CD14-positive monocyte (primary cell): Measurements from ENCODE around the gene TMTC2. TPM values are rescaled to one million over a fixed set of nuclear protein-coding genes. Genes with fewer than 3 reads are reported as not detected.

ENCODE experiments used
- DNase-seq, 3 donors: peaks; one replicate each; pipeline ENCODE4 v3.0.0-alpha.2; 2011 to 2022
- H2AFZ ChIP-seq: 2 replicates; pipeline ENCODE4 v1.6.0; 2012; ENCODE audit warnings: mild to moderate bottlenecking, low read depth, low read length, inconsistent platforms; ENCODE audit not compliant: insufficient read depth, poor library complexity, severe bottlenecking
- H3K27ac ChIP-seq, 2 donors: 1 replicate in 1 of 2; 2 replicates in 1 of 2; pipeline ENCODE4 v1.5.1; 2012 to 2013; ENCODE audit warnings: low read length in 2 of 2, control low read depth in 1 of 2, inconsistent platforms in 1 of 2, low read depth in 1 of 2, mild to moderate bottlenecking in 1 of 2
- H3K27me3 ChIP-seq, 2 donors: one replicate each; pipeline versions ENCODE4 v1.6.0 to v1.6.1; 2011 to 2013; ENCODE audit warnings: low read length in 2 of 2; ENCODE audit not compliant: control insufficient read depth in 2 of 2, insufficient read depth in 2 of 2
- H3K36me3 ChIP-seq, 2 donors: replicated peaks in 1 of 2; 1 replicate in 1 of 2; 2 replicates in 1 of 2; pipeline versions ENCODE4 v1.5.1 to v1.6.1; 2012 to 2013; ENCODE audit warnings: low read length in 2 of 2, control low read depth in 1 of 2, inconsistent platforms in 1 of 2, mild to moderate bottlenecking in 1 of 2; ENCODE audit not compliant: insufficient read depth in 2 of 2, control insufficient read depth in 1 of 2
- H3K4me1 ChIP-seq, 2 donors: 1 replicate in 1 of 2; 2 replicates in 1 of 2; pipeline versions ENCODE4 v1.5.1 to v1.6.1; 2012 to 2013; ENCODE audit warnings: low read length in 2 of 2, control low read depth in 1 of 2, inconsistent platforms in 1 of 2, mild to moderate bottlenecking in 1 of 2, moderate library complexity in 1 of 2; ENCODE audit not compliant: insufficient read depth in 2 of 2, control insufficient read depth in 1 of 2
- H3K4me2 ChIP-seq: replicated peaks from 2 replicates; pipeline ENCODE3; 2012; ENCODE audit warnings: low read length, moderate library complexity, mild to moderate bottlenecking; ENCODE audit not compliant: poor library complexity, severe bottlenecking; ENCODE audit errors: extremely low read depth
- H3K4me3 ChIP-seq, 3 experiments: fragments of 200-600 bp in 1 of 3; sonication (generic) in 1 of 3; replicated peaks in 1 of 3; 1 replicate in 2 of 3; 2 replicates in 1 of 3; pipeline ENCODE4 v1.5.1; 2011 to 2013; ENCODE audit warnings: low read length in 3 of 3, mild to moderate bottlenecking in 3 of 3, control low read depth in 2 of 3, low read depth in 2 of 3, inconsistent platforms in 1 of 3, moderate library complexity in 1 of 3
- H3K79me2 ChIP-seq: 2 replicates; pipeline ENCODE4 v1.6.0; 2012; ENCODE audit warnings: mild to moderate bottlenecking, control low read depth, inconsistent platforms, low read length, moderate library complexity; ENCODE audit not compliant: insufficient read depth
- H3K9ac ChIP-seq: 2 replicates; pipeline ENCODE4 v1.6.0; 2017; ENCODE audit warnings: low read length, mild to moderate bottlenecking; ENCODE audit not compliant: insufficient read depth, poor library complexity, severe bottlenecking
- H3K9me3 ChIP-seq, 2 donors: replicated peaks in 1 of 2; 1 replicate in 1 of 2; 2 replicates in 1 of 2; pipeline versions ENCODE4 v1.5.1 to v1.6.1; 2012 to 2013; ENCODE audit warnings: low read length in 2 of 2, control low read depth in 1 of 2; ENCODE audit not compliant: control insufficient read depth in 1 of 2, insufficient read depth in 1 of 2
- H4K20me1 ChIP-seq: 2 replicates; pipeline ENCODE4 v1.6.0; 2012; ENCODE audit warnings: mild to moderate bottlenecking, low read length, control low read depth, moderate library complexity; ENCODE audit not compliant: insufficient read depth
- H3K27ac Mint-ChIP-seq, 7 donors: one replicate each; pipeline ENCODE4 v1.8.0; 2020; ENCODE audit warnings: mild to moderate bottlenecking in 7 of 7, mixed read lengths in 7 of 7, moderate library complexity in 6 of 7, inconsistent platforms in 2 of 7
- H3K27me3 Mint-ChIP-seq, 3 donors: one replicate each; pipeline ENCODE4 v1.8.0; 2021 to 2022; ENCODE audit warnings: low read depth in 3 of 3, mild to moderate bottlenecking in 3 of 3, mixed read lengths in 3 of 3, moderate library complexity in 3 of 3, inconsistent platforms in 1 of 3
- H3K36me3 Mint-ChIP-seq, 2 donors: one replicate each; pipeline ENCODE4 v1.8.0; 2020; ENCODE audit warnings: mixed read lengths in 2 of 2, inconsistent platforms in 1 of 2, mild to moderate bottlenecking in 1 of 2
- H3K4me1 Mint-ChIP-seq: one replicate; pipeline ENCODE4 v1.8.0; 2020; ENCODE audit warnings: mild to moderate bottlenecking, mixed read lengths
- H3K4me3 Mint-ChIP-seq, 2 donors: one replicate each; pipeline ENCODE4 v1.8.0; 2020; ENCODE audit warnings: mild to moderate bottlenecking in 2 of 2, mixed read lengths in 2 of 2, moderate library complexity in 1 of 2
- H3K9me3 Mint-ChIP-seq, 7 donors: one replicate each; pipeline ENCODE4 v1.8.0; 2020 to 2022; ENCODE audit warnings: mixed read lengths in 7 of 7, mild to moderate bottlenecking in 6 of 7, moderate library complexity in 6 of 7, inconsistent platforms in 2 of 7
- WGBS: methylation state at CpG from one replicate; pipeline ENCODE4 v1.1.5; 2013; ENCODE audit warnings: missing lambda C conversion rate; ENCODE audit not compliant: insufficient coverage; 5-methylcytosine and 5-hydroxymethylcytosine counted together
- intact Hi-C, 2 donors: fragments of 100-400 bp; cut with micrococcal nuclease; formaldehyde crosslinking; loops; one replicate each; pipeline versions ENCODE4 v1.15.0 to v1.15.1; 2023
- polyA plus RNA-seq, 3 donors: library from polyadenylated mRNA; depleted of rRNA in 1 of 3; unstranded in 2 of 3; stranded (reverse) in 1 of 3; fragments of 300-500 nt in 2 of 3; fragments of >200 nt in 1 of 3; fragmentation: Illumina TruSeq in 2 of 3; gene quantifications; 1 replicate in 2 of 3; 2 replicates in 1 of 3; pipeline ENCODE4 v1.2.3, GENCODE V29; 2012 to 2021
- TF ChIP-seq, protein P1 (sequence below): fragments of 200-600 bp; IDR thresholded peaks from one replicate; pipeline ENCODE4 v1.8.0; 2022; ENCODE audit warnings: antibody characterized with exemption, mild to moderate bottlenecking

The TMTC2 gene
- polyA plus RNA-seq, 3 donors: 2.5 to 15.7 (median 3.3) TPM

DNA sequence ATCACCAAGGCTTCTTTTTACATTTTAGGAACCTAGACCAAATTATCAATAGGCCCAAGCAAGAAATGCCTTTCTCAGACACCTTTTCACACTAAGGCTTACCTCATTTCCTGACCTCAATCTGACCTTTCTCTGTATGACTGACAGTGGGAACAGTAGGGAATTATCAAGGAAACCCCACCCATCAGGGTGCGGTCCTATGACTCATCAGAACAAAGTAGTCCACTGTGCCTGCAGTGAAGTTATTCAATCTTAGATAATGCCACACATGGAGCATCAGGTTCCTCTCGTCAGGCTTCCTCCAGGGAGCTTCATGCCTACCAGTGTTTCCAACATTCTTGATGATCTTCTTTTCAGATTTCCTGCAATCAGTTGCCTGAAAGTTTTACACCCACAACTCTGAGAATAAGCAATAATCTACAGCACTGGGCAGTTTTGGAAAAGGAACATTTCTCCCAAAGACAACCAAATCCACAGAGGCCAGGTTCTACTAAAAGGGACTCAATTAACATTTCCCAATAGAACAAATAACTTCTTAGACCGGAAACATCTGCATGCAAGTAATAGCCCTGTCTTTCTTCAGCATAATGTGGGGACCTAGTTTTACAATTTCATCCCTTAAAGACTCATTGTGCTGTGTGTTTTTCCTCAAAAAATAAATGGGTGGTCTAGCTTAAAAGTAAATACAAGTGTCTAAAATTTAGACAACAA lies 35.9 kb upstream of the TMTC2 start:
- H3K36me3 ChIP-seq: no peaks in the 10 kb centered on the region
- TF ChIP-seq, protein P1, sequence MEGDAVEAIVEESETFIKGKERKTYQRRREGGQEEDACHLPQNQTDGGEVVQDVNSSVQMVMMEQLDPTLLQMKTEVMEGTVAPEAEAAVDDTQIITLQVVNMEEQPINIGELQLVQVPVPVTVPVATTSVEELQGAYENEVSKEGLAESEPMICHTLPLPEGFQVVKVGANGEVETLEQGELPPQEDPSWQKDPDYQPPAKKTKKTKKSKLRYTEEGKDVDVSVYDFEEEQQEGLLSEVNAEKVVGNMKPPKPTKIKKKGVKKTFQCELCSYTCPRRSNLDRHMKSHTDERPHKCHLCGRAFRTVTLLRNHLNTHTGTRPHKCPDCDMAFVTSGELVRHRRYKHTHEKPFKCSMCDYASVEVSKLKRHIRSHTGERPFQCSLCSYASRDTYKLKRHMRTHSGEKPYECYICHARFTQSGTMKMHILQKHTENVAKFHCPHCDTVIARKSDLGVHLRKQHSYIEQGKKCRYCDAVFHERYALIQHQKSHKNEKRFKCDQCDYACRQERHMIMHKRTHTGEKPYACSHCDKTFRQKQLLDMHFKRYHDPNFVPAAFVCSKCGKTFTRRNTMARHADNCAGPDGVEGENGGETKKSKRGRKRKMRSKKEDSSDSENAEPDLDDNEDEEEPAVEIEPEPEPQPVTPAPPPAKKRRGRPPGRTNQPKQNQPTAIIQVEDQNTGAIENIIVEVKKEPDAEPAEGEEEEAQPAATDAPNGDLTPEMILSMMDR: no peak
- Mint-ChIP-seq H3K9me3 (peaks cover 0 to 2% (median 0%) of the 10 kb centered on the region in 7 donors), H3K4me3 (no peak overlapping the region), H3K27me3 (peaks cover 2 to 6% (median 2%) of the 10 kb centered on the region in 3 donors), H3K4me1 (peaks cover 10% of the 10 kb centered on the region), H3K27ac (peak overlapping the region in 1 of 7 donors; percentile 13), H3K36me3 (no peaks in the 10 kb centered on the region)
- no peak overlapping the region for H3K27ac ChIP-seq
- peaks cover 3 to 6% of the 10 kb centered on the region in 2 donors for H3K4me1 ChIP-seq
- peak in 2 of 3 donors; percentile 2 to 33 for DNase-seq
- H3K4me3 ChIP-seq: no peak overlapping the region
- no peak overlapping the region for H2AFZ ChIP-seq
- H4K20me1 ChIP-seq: no peaks in the 10 kb centered on the region
- no peak overlapping the region for H3K4me2 ChIP-seq
- WGBS: 60% methylated on average over 2 of the region's 3 CpGs
- no peaks in the 10 kb centered on the region for H3K9me3 ChIP-seq
- no peaks in the 10 kb centered on the region for H3K79me2 ChIP-seq
- intact Hi-C loops: no loop called here
- no peak overlapping the region for H3K9ac ChIP-seq
- H3K27me3 ChIP-seq: peaks cover 0 to 2% of the 10 kb centered on the region in 2 donors

DNA sequence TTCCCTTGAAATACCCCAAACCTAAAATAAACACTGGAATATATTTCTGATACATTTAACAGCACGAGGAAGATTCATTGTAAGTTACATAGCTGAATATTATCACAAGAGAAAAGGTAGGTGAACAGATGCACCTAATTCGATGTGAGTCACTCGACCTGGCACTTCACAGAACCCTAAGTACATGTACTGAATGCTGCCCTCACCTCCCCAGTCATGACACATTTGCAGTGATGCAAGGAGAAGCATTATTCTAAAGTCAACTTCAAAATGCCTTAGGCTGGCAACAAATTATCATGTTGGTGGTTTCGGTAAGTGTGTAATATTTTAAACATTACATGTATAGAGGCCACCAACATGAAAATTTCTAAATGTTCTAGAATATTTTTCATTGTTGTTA lies 35.2 kb upstream of the TMTC2 start:
- H3K79me2 ChIP-seq: no peaks in the 10 kb centered on the region
- DNase-seq: no peak
- H3K9me3 ChIP-seq: no peaks in the 10 kb centered on the region
- TF ChIP-seq, protein P1: no peak
- peaks cover 10% of the 10 kb centered on the region for H3K4me1 Mint-ChIP-seq
- H3K27me3 ChIP-seq: peaks cover 0 to 2% of the 10 kb centered on the region in 2 donors
- no peak overlapping the region for H3K9ac ChIP-seq
- no peak overlapping the region for H2AFZ ChIP-seq
- H3K4me3 Mint-ChIP-seq: no peak overlapping the region
- peaks cover 0 to 2% (median 0%) of the 10 kb centered on the region in 7 donors for H3K9me3 Mint-ChIP-seq
- H3K4me1 ChIP-seq: peaks cover 3 to 6% of the 10 kb centered on the region in 2 donors
- H3K27ac Mint-ChIP-seq: no peak overlapping the region
- no CpG with 5 or more reads among the region's 4 CpGs for WGBS
- no peaks in the 10 kb centered on the region for H3K36me3 Mint-ChIP-seq
- H3K36me3 ChIP-seq: no peaks in the 10 kb centered on the region
- H3K27me3 Mint-ChIP-seq: peaks cover 2 to 6% (median 4%) of the 10 kb centered on the region in 3 donors
- H3K4me2 ChIP-seq: no peak overlapping the region
- no peak overlapping the region for H3K4me3 ChIP-seq
- intact Hi-C loops: no loop called here
- no peaks in the 10 kb centered on the region for H4K20me1 ChIP-seq
- H3K27ac ChIP-seq: no peak overlapping the region
